HG02610 (cell line): ENCODE measurements around the gene CFAP97D2.
A peak's percentile ranks its signal among the peaks of the same experiment; 100 is the strongest.
"Not testable (repeated sequence)": the region's sequence is repeated elsewhere in the genome, so short reads cannot be mapped to it uniquely, and the experiment has no call there.

Experiments used
- ATAC-seq: cut with Tn5 transposase; IDR thresholded peaks from one replicate; pipeline ENCODE4 v1.9.1; 2021; ENCODE audit warnings: mild to moderate bottlenecking, moderate library complexity; ENCODE audit not compliant: unreplicated experiment

Gene CFAP97D2

GRCh38 chr13:114142640-114143490 is 36.2 kb upstream of the CFAP97D2 start:
- no peak for ATAC-seq

GRCh38 chr13:114143806-114144605 is 35.1 kb upstream of the CFAP97D2 start:
- no peak for ATAC-seq

- ATAC-seq: no peak
Observed at GRCh38 chr13:114144606-114145244, 34.3 kb upstream of the CFAP97D2 start.

GRCh38 chr13:114145256-114145655 is 33.8 kb upstream of the CFAP97D2 start:
- ATAC-seq: no peak

- ATAC-seq: no peak
Observed at GRCh38 chr13:114145722-114146121, 33.3 kb upstream of the CFAP97D2 start.

GRCh38 chr13:114146173-114146572 is 32.9 kb upstream of the CFAP97D2 start:
- no peak for ATAC-seq

GRCh38 chr13:114146629-114147028 is 32.4 kb upstream of the CFAP97D2 start:
- no peak for ATAC-seq

GRCh38 chr13:114147803-114148520 is 31.1 kb upstream of the CFAP97D2 start:
- ATAC-seq: no peak

- peak; percentile 84 for ATAC-seq
Observed at GRCh38 chr13:114148521-114148855, 30.6 kb upstream of the CFAP97D2 start.

GRCh38 chr13:114148886-114149285 is 30.2 kb upstream of the CFAP97D2 start:
- not testable (repeated sequence) for ATAC-seq

- ATAC-seq: no peak
Observed at GRCh38 chr13:114149774-114150740, 29.0 kb upstream of the CFAP97D2 start.

GRCh38 chr13:114151031-114151430 is 28.0 kb upstream of the CFAP97D2 start:
- ATAC-seq: no peak

- ATAC-seq: no peak
Observed at GRCh38 chr13:114151565-114152284, 27.3 kb upstream of the CFAP97D2 start.

GRCh38 chr13:114152285-114152645 is 26.8 kb upstream of the CFAP97D2 start:
- ATAC-seq: no peak

GRCh38 chr13:114152831-114153371 is 26.2 kb upstream of the CFAP97D2 start:
- no peak for ATAC-seq

GRCh38 chr13:114153485-114154080 is 25.5 kb upstream of the CFAP97D2 start:
- no peak for ATAC-seq

- ATAC-seq: no peak
Observed at GRCh38 chr13:114154476-114154875, 24.6 kb upstream of the CFAP97D2 start.

- ATAC-seq: no peak
Observed at GRCh38 chr13:114155320-114155719, 23.7 kb upstream of the CFAP97D2 start.
